ENCODE results near the gene POU2AF1.
"Not testable (repeated sequence)": the region's sequence is repeated elsewhere in the genome, so short reads cannot be mapped to it uniquely, and the experiment has no call there.

POU2AF1 gene

GRCh38 chr11:111326824-111327223 is 52.3 kb downstream of the POU2AF1 start:
- TF ChIP-seq Cebpa-rat (IDR thresholded peaks at IDR 0.05), result no peak
- no peaks in the 10 kb centered on the region for H3K9me3 ChIP-seq

GRCh38 chr11:111325259-111325658 is 53.8 kb downstream of the POU2AF1 start:
- Histone ChIP-seq H4K20me1 (no peaks in the 10 kb centered on the region), H3K4me2 (no peak overlapping the region), H3K27me3 (no peaks in the 10 kb centered on the region), H3K9me3 (no peaks in the 10 kb centered on the region), H3K36me3 (no peaks in the 10 kb centered on the region), H3K4me1 (peaks cover 17% of the 10 kb centered on the region), H3K9ac (no peak overlapping the region), H3K4me3 (no peak overlapping the region), H3K27ac (no peak overlapping the region)
- no peak for TF ChIP-seq Cebpa-rat (IDR thresholded peaks at IDR 0.05)

More at GRCh38 chr11:111326824-111327223, 52.3 kb downstream of the POU2AF1 start:
- Histone ChIP-seq H3K9ac (no peak overlapping the region), H3K4me1 (peaks cover 20% of the 10 kb centered on the region), H4K20me1 (no peaks in the 10 kb centered on the region), H3K27ac (no peak overlapping the region), H3K36me3 (no peaks in the 10 kb centered on the region; the same call in 1 of the 2 replicates), H3K4me2 (no peak overlapping the region), H3K27me3 (no peaks in the 10 kb centered on the region), H3K4me3 (no peak overlapping the region)

DNA sequence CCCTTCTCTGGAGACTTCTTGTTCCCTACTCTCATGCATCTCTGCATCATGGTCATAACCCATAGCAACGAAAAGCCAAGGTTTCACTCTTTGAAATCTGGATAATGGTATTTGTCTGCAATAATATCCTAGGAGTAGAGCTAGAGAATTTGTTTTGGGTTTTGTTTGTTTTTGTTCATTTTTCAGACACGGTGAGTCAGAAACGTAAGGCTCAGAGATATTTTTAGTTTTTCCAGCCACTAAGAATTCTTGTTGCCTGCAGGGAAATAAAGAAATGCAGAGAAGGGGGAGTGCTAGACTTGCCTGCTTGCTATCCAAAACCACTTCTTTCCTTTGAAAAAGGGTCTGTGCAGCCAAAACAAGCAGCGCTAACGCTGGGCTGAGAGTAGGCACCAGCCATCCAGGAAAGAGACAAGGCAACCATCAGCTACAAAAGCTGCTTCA is 54.8 kb downstream of the POU2AF1 start:
- TF ChIP-seq Cebpa-rat (IDR thresholded peaks at IDR 0.05), result no peak
- Histone ChIP-seq H3K9ac (no peak overlapping the region), H3K4me3 (no peak overlapping the region), H3K27ac (no peak overlapping the region), H3K27me3 (no peaks in the 10 kb centered on the region), H3K4me1 (peaks cover 7% of the 10 kb centered on the region; the same call in 1 of the 2 replicates), H3K4me2 (no peak overlapping the region), H3K9me3 (no peaks in the 10 kb centered on the region), H4K20me1 (no peaks in the 10 kb centered on the region), H3K36me3 (no peaks in the 10 kb centered on the region)

DNA sequence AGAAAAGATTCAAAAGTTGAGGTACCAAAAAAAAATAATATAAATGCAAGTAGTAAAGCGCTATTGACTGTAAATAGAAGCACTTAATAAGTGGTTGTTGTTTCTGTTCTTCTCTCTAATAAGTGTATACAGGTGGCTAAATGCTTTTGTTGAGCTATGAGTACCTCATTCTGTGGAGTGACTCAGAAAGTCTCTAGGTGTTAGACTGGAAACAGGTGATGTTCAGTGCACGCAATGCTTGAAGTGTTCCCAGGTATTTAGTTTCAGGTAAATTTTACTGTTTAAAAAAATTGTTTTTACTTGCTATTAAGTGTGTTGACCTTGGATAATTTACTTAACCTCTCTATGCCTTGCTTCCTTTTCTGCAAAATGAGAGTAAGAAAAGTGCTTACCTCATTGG is 56.5 kb downstream of the POU2AF1 start:
- no peak overlapping the region for H3K4me2 ChIP-seq
- no peaks in the 10 kb centered on the region for H4K20me1 ChIP-seq
- H3K9me3 ChIP-seq, result no peaks in the 10 kb centered on the region
- H3K9ac ChIP-seq, result no peak overlapping the region
- no peak overlapping the region for H3K4me3 ChIP-seq
- H3K36me3 ChIP-seq, result no peaks in the 10 kb centered on the region
- H3K4me1 ChIP-seq, result no peaks in the 10 kb centered on the region
- no peaks in the 10 kb centered on the region for H3K27me3 ChIP-seq
- H3K27ac ChIP-seq, result no peak overlapping the region
- TF ChIP-seq Cebpa-rat (IDR thresholded peaks at IDR 0.05), result no peak

DNA sequence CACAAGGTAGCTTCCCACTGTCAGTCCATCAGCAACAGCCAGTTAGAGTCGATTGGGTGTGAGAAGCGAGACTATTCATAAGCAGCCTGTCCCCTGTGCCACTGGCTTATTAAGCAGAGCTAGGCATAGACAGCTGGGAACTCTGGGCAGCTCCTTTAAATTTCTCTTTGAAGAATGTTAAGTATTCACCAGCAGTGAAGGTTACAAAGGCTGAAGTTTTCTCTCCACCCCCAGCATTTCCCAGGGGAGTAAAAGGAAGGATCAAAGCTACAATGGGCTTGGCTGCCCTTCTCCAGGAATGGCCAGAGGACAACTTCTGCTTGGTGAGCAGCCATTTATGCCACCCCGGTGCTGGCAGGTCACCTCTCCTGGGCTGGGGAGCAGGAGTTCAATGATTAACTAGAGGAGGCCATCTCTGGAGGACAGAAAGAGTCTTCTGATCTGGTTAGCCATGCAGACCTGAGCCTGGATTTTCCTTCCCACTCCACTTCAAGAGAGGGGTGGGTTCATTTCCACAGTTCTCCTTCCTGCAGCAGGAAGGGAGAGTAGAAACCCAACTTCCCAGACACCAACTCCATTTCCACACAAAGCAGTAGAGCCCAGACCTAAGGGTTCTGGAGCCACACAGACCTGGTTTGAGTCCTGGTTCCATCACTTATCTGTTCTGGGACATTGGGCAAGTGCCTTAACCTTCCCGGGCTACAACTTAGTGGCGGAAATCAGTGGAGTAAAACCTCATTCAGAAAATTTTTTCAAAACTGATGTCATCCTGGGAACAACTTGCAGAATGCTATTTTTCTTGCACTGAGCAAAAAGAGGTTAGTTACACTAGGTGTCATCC is 58.1 kb downstream of the POU2AF1 start:
- Histone ChIP-seq H3K27ac (no peak overlapping the region), H3K4me1 (no peaks in the 10 kb centered on the region), H3K4me2 (no peak overlapping the region), H4K20me1 (no peaks in the 10 kb centered on the region), H3K4me3 (no peak overlapping the region), H3K27me3 (no peaks in the 10 kb centered on the region), H3K9ac (no peak overlapping the region), H3K36me3 (no peaks in the 10 kb centered on the region), H3K9me3 (0 out of 2 replicates have a peak, but pooled peaks cover 3% of the 10 kb centered on the region)
- TF ChIP-seq Cebpa-rat (IDR thresholded peaks at IDR 0.05), result no peak

DNA sequence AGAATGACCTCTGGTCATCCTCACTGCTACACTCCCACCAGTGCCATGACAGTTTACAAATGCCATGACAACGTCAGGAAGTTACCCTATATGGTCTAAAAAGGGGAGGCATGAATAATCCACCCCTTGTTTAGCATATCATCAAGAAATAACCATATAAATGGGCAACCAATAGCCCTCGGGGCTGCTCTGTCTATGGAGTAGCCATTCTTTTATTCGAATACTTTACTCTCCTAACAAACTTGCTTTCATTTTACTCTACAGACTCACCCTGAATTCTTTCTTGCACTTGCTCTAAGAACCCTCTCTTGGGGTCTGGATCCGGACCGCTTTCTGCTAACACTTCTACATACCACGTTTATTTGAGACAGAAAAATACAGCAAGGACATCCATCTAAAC is 58.9 kb downstream of the POU2AF1 start:
- not testable (repeated sequence) for H3K27me3 ChIP-seq, H4K20me1 ChIP-seq, H3K4me2 ChIP-seq, H3K9me3 ChIP-seq, H3K9ac ChIP-seq, H3K4me3 ChIP-seq, H3K27ac ChIP-seq, H3K36me3 ChIP-seq, H3K4me1 ChIP-seq

- no peaks in the 10 kb centered on the region for H3K36me3 ChIP-seq
- H3K9me3 ChIP-seq, result 0 out of 2 replicates have a peak, but pooled peaks cover 3% of the 10 kb centered on the region
- H3K4me1 ChIP-seq, result no peaks in the 10 kb centered on the region
- H3K27me3 ChIP-seq, result no peaks in the 10 kb centered on the region
- no peak overlapping the region for H3K4me2 ChIP-seq
- TF ChIP-seq Cebpa-rat (IDR thresholded peaks at IDR 0.05), result no peak
- H3K27ac ChIP-seq, result no peak overlapping the region
- no peaks in the 10 kb centered on the region for H4K20me1 ChIP-seq
- H3K4me3 ChIP-seq, result no peak overlapping the region
- no peak overlapping the region for H3K9ac ChIP-seq
Measured at GRCh38 chr11:111319296-111319695, 59.8 kb downstream of the POU2AF1 start.

DNA sequence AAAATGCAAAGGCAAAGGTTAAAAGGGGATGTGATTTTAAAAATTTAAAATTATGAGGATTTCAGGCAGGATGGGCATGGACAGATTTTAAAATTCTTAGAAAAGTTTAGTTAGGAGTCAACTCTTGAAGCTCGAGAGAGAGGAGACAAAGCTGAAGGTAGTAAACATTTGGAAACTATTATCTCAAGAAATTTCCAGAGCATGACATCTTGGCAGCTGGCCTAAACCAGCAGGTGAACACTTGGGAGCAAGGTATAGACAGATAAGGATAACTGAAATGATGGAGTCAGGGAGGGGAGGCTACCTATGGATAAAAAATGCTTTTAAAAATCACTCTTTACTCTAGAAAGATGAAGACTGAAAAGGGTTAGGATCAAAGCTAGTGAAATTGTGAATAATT is 67.0 kb downstream of the POU2AF1 start:
- peaks cover 8% of the 10 kb centered on the region; the same call in 1 of the 2 replicates for H3K9me3 ChIP-seq

DNA sequence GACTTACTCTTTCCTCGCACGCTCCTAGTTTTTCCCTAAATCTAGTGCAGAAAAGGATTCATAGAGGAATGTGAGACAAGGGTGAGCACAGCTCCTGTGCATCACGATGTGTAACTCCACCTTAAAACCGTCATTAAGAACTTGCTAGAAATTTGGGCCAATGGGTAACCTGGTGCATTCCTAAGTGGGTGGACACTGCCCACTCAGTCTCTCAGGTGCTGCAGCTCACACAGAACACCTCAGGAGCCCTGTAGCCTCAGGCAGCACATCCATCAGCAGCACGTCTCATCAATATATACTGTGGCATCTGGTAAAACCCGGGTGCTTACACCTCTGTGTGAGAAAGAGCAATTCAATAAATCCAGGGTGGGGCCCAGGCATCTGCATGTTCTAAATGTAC is 68.4 kb downstream of the POU2AF1 start:
- Histone ChIP-seq H3K27me3 (no peaks in the 10 kb centered on the region), H3K9ac (no peak overlapping the region), H3K4me2 (peak overlapping the region; percentile 36), H3K4me3 (no peak overlapping the region), H3K36me3 (no peaks in the 10 kb centered on the region; the same call in 1 of the 2 replicates), H4K20me1 (no peaks in the 10 kb centered on the region), H3K4me1 (peaks cover 12% of the 10 kb centered on the region), H3K9me3 (peaks cover 5% of the 10 kb centered on the region; the same call in 1 of the 2 replicates), H3K27ac (no peak overlapping the region)
- no peak for TF ChIP-seq Cebpa-rat (IDR thresholded peaks at IDR 0.05)

More for the DNA sequence above, 67.0 kb downstream of the POU2AF1 start:
- Histone ChIP-seq H3K27ac (no peak overlapping the region), H3K9ac (no peak overlapping the region), H4K20me1 (no peaks in the 10 kb centered on the region), H3K27me3 (no peaks in the 10 kb centered on the region), H3K36me3 (no peaks in the 10 kb centered on the region; the same call in 1 of the 2 replicates), H3K4me1 (peaks cover 12% of the 10 kb centered on the region), H3K4me2 (no peak overlapping the region), H3K4me3 (no peak overlapping the region)
- TF ChIP-seq Cebpa-rat (IDR thresholded peaks at IDR 0.05), result no peak

GRCh38 chr11:111310088-111310487 is 69.0 kb downstream of the POU2AF1 start:
- H3K4me3 ChIP-seq, result no peak overlapping the region
- H3K27ac ChIP-seq, result no peak overlapping the region
- no peak overlapping the region for H3K9ac ChIP-seq
- peaks cover 5% of the 10 kb centered on the region; the same call in 1 of the 2 replicates for H3K9me3 ChIP-seq
- TF ChIP-seq Cebpa-rat (IDR thresholded peaks at IDR 0.05), result no peak
- H3K4me1 ChIP-seq, result peaks cover 12% of the 10 kb centered on the region
- no peaks in the 10 kb centered on the region for H3K27me3 ChIP-seq
- no peaks in the 10 kb centered on the region for H4K20me1 ChIP-seq
- peak overlapping the region; percentile 36 for H3K4me2 ChIP-seq
- no peaks in the 10 kb centered on the region; the same call in 1 of the 2 replicates for H3K36me3 ChIP-seq
